GM23338 (cell line): ENCODE measurements around the gene GRP. TPM values are rescaled to one million over a fixed set of nuclear protein-coding genes. Genes with fewer than 3 reads are reported as not detected.
A peak's percentile ranks its signal among the peaks of the same experiment; 100 is the strongest.

Experiments
- ATAC-seq: fragments of 200-7000 bp; cut with Tn5 transposase; 3 replicates; pipeline ENCODE4 v1.9.1; 2020
- DNase-seq: peaks from one replicate; pipeline ENCODE4 v3.0.0-alpha.2; 2015; ENCODE audit warnings: low spot score
- H2AFZ ChIP-seq: fragments of 200-600 bp; sonication (generic); 2 replicates; pipeline ENCODE4 v1.8.0; 2016; ENCODE audit warnings: antibody characterized with exemption, mild to moderate bottlenecking, moderate library complexity
- H3F3A ChIP-seq: fragments of 200-600 bp; sonication (generic); replicated peaks from 2 replicates; pipeline ENCODE4 v1.8.0; 2017; ENCODE audit warnings: antibody characterized with exemption, mixed run types, low read depth
- H3K27ac ChIP-seq: fragments of 200-600 bp; sonication (generic); 2 replicates; pipeline ENCODE4 v1.6.1; 2016; ENCODE audit warnings: low read depth
- H3K27me3 ChIP-seq: fragments of 200-600 bp; sonication (generic); 2 replicates; pipeline ENCODE4 v1.8.0; 2016; ENCODE audit warnings: mild to moderate bottlenecking, mixed run types, moderate library complexity; ENCODE audit not compliant: insufficient read depth
- H3K36me3 ChIP-seq: fragments of 200-600 bp; sonication (generic); 2 replicates; pipeline ENCODE4 v1.8.0; 2016; ENCODE audit warnings: mild to moderate bottlenecking; ENCODE audit not compliant: insufficient read depth
- H3K4me1 ChIP-seq: fragments of 200-600 bp; sonication (generic); 2 replicates; pipeline ENCODE4 v1.8.0; 2016; ENCODE audit warnings: mild to moderate bottlenecking, moderate library complexity; ENCODE audit not compliant: insufficient read depth
- H3K4me2 ChIP-seq: fragments of 200-600 bp; sonication (generic); 2 replicates; pipeline ENCODE4 v1.7.1; 2017; ENCODE audit warnings: mixed run types
- H3K4me3 ChIP-seq: fragments of 200-600 bp; sonication (generic); 2 replicates; pipeline ENCODE4 v1.6.1; 2016; ENCODE audit warnings: mixed run types
- H3K79me2 ChIP-seq: fragments of 200-600 bp; sonication (generic); replicated peaks from 2 replicates; pipeline ENCODE4 v1.8.0; 2017; ENCODE audit warnings: mild to moderate bottlenecking; ENCODE audit not compliant: insufficient read depth
- H3K9me2 ChIP-seq: fragments of 200-600 bp; sonication (generic); 2 replicates; pipeline ENCODE4 v1.8.0; 2017; ENCODE audit not compliant: insufficient read depth
- H4K20me1 ChIP-seq: fragments of 200-600 bp; sonication (generic); replicated peaks from 2 replicates; pipeline ENCODE4 v1.8.0; 2017; ENCODE audit warnings: mild to moderate bottlenecking; ENCODE audit not compliant: insufficient read depth
- H3K27ac Mint-ChIP-seq: 2 replicates; pipeline ENCODE4 v1.8.0; 2020; ENCODE audit warnings: inconsistent platforms, mild to moderate bottlenecking, moderate library complexity, mixed read lengths
- H3K27me3 Mint-ChIP-seq: 3 replicates; pipeline ENCODE4 v1.8.0; 2022; ENCODE audit warnings: low read depth, mild to moderate bottlenecking, moderate library complexity, mixed read lengths, inconsistent platforms; ENCODE audit not compliant: insufficient read depth, poor library complexity
- H3K36me3 Mint-ChIP-seq: 3 replicates; pipeline ENCODE4 v1.8.0; 2021; ENCODE audit warnings: low read depth, mild to moderate bottlenecking, inconsistent platforms, moderate library complexity, mixed read lengths
- H3K4me1 Mint-ChIP-seq: 3 replicates; pipeline ENCODE4 v1.8.0; 2020; ENCODE audit warnings: mild to moderate bottlenecking, inconsistent platforms, mixed read lengths
- H3K4me3 Mint-ChIP-seq: 3 replicates; pipeline ENCODE4 v1.8.0; 2021; ENCODE audit warnings: moderate library complexity, mild to moderate bottlenecking, inconsistent platforms, mixed read lengths
- H3K9me3 Mint-ChIP-seq: 3 replicates; pipeline ENCODE4 v1.8.0; 2020; ENCODE audit warnings: moderate library complexity, mild to moderate bottlenecking, inconsistent platforms, mixed read lengths
- CREB1 ChIP-seq: fragments of 250-450 bp; sonication (Bioruptor Pico); IDR thresholded peaks from 2 replicates; pipeline ENCODE4 v1.5.0; 2020; ENCODE audit warnings: low read depth, mild to moderate bottlenecking, moderate library complexity
- CTCF ChIP-seq, 2 experiments: fragments of 200-600 bp in 1 of 2; sonication (generic) in 1 of 2; conservative IDR thresholded peaks; 2 replicates each; pipeline versions ENCODE4 v1.5.1 to v1.6.1; 2016 to 2017; ENCODE audit warnings: antibody characterized with exemption in 2 of 2, low read depth in 2 of 2, mild to moderate bottlenecking in 2 of 2, moderate library complexity in 1 of 2
- ETS1 ChIP-seq: IDR thresholded peaks from 2 replicates; pipeline ENCODE4 v1.6.1; 2016; ENCODE audit warnings: antibody characterized with exemption
- EZH2 ChIP-seq: fragments of 200-600 bp; sonication (generic); IDR thresholded peaks from one replicate; pipeline ENCODE4 v1.8.0; 2017; ENCODE audit warnings: antibody characterized with exemption, mild to moderate bottlenecking, low read depth; ENCODE audit not compliant: unreplicated experiment
- EZH2phosphoT487 ChIP-seq: fragments of 200-600 bp; sonication (generic); IDR thresholded peaks from one replicate; pipeline ENCODE4 v1.8.1; 2018; ENCODE audit warnings: antibody characterized with exemption; ENCODE audit not compliant: unreplicated experiment
- JUNB ChIP-seq: IDR thresholded peaks from one replicate; pipeline ENCODE4 v1.6.1; 2016; ENCODE audit warnings: antibody characterized with exemption; ENCODE audit not compliant: unreplicated experiment
- NANOG ChIP-seq: IDR thresholded peaks from 2 replicates; pipeline ENCODE4 v1.6.1; 2016; ENCODE audit warnings: antibody characterized with exemption, borderline replicate concordance
- REST ChIP-seq: IDR thresholded peaks from one replicate; pipeline ENCODE4 v1.6.1; 2018; ENCODE audit warnings: antibody characterized with exemption; ENCODE audit not compliant: unreplicated experiment
- STAT1 ChIP-seq: IDR thresholded peaks from one replicate; pipeline ENCODE4 v1.6.1; 2016; ENCODE audit warnings: antibody characterized with exemption; ENCODE audit not compliant: unreplicated experiment
- ZNF114 ChIP-seq: fragments of 250-450 bp; sonication (Bioruptor Pico); IDR thresholded peaks from 2 replicates; pipeline ENCODE4 v1.5.0; 2020; ENCODE audit warnings: mild to moderate bottlenecking, moderate library complexity
- ZNF331 ChIP-seq: fragments of 250-450 bp; sonication (Bioruptor Pico); IDR thresholded peaks from 2 replicates; pipeline ENCODE4 v1.5.0; 2020; ENCODE audit warnings: low read depth, mild to moderate bottlenecking, moderate library complexity
- polyA plus RNA-seq: library from polyadenylated mRNA; unstranded; fragments of >200 nt; fragmentation: Nextera tagmentation; extraction: Ambion mirVana; gene quantifications from 2 replicates; pipeline ENCODE4 v1.2.1, GENCODE V29; 2016
- total RNA-seq: library from RNA; depleted of rRNA; stranded (reverse); fragments of >200 nt; shearing (Covaris generic); gene quantifications from 2 replicates; pipeline ENCODE4 v1.2.3, GENCODE V29; 2014

Gene GRP
- total and polyA plus RNA-seq, 2 experiments from 2014 or later, result not detected

- TF ChIP-seq CREB1 (CRISPR knock-in tag), result no peak
- TF ChIP-seq CTCF (conservative IDR thresholded peaks at IDR 0.05; ENCODE audit: low read depth in 2 of 2), result no peak
- no peak for TF ChIP-seq EZH2phosphoT487
Measured at GRCh38 chr18:59231114-59231513, 11.2 kb downstream of the GRP start (continued).

- H3K36me3 Mint-ChIP-seq, result no peaks in the 10 kb centered on the region
- H3K9me2 ChIP-seq, result no peaks in the 10 kb centered on the region
- no peaks in the 10 kb centered on the region for H3K4me1 ChIP-seq
- H3K36me3 ChIP-seq, result no peaks in the 10 kb centered on the region
- ATAC-seq, result no peak
- H3K4me1 Mint-ChIP-seq, result no peaks in the 10 kb centered on the region
- H3K4me3 ChIP-seq, result no peak overlapping the region
- H3F3A ChIP-seq, result 0 out of 2 replicates have a peak, but pooled peaks cover 3% of the 10 kb centered on the region
- H3K4me2 ChIP-seq, result no peak overlapping the region
- DNase-seq, result no peak
- H3K27ac Mint-ChIP-seq, result no peak overlapping the region
- H3K27me3 ChIP-seq, result peaks cover 17% of the 10 kb centered on the region
- H3K27ac ChIP-seq, result no peak overlapping the region
- H3K27me3 Mint-ChIP-seq, result no peaks in the 10 kb centered on the region
- no peaks in the 10 kb centered on the region for H3K79me2 ChIP-seq
- H3K9me3 Mint-ChIP-seq, result no peaks in the 10 kb centered on the region; the same call in 2 of the 3 replicates
- no peak overlapping the region for H3K4me3 Mint-ChIP-seq
- peak overlapping the region; percentile 97 for H2AFZ ChIP-seq
- no peaks in the 10 kb centered on the region for H4K20me1 ChIP-seq
- TF ChIP-seq ZNF114, result no peak
- TF ChIP-seq ZNF331 (CRISPR knock-in tag), result no peak
- no peak for TF ChIP-seq JUNB
- TF ChIP-seq ETS1, result no peak
- TF ChIP-seq STAT1, result no peak
- no peak for TF ChIP-seq EZH2phosphoT487
- no peak for TF ChIP-seq NANOG
- no peak for TF ChIP-seq EZH2
- no peak for TF ChIP-seq CREB1 (CRISPR knock-in tag)
- TF ChIP-seq CTCF (conservative IDR thresholded peaks at IDR 0.05; ENCODE audit: low read depth in 2 of 2), result no peak
- TF ChIP-seq REST, result no peak
Measured at GRCh38 chr18:59231877-59232276, 11.9 kb downstream of the GRP start.
